Chondrocyte (in vitro differentiated cells): ENCODE data around the gene MATCAP1. TPM values are rescaled to one million over a fixed set of nuclear protein-coding genes. Genes with fewer than 3 reads are reported as not detected.

Experiments used
- DNase-seq: peaks from one replicate; pipeline ENCODE4 v3.0.0; 2021; ENCODE audit warnings: mixed read lengths, low spot score
- H3K27ac Mint-ChIP-seq: one replicate; pipeline ENCODE4 v1.8.0; 2021; ENCODE audit warnings: mild to moderate bottlenecking, moderate library complexity, mixed read lengths; ENCODE audit not compliant: unreplicated experiment
- H3K27me3 Mint-ChIP-seq: 2 replicates; pipeline ENCODE4 v1.8.0; 2021; ENCODE audit warnings: low read depth, mixed read lengths
- H3K36me3 Mint-ChIP-seq: 2 replicates; pipeline ENCODE4 v1.8.0; 2021; ENCODE audit warnings: low read depth, mixed read lengths
- H3K4me1 Mint-ChIP-seq: 2 replicates; pipeline ENCODE4 v1.8.0; 2021; ENCODE audit warnings: low read depth, mild to moderate bottlenecking, mixed read lengths
- H3K4me3 Mint-ChIP-seq: one replicate; pipeline ENCODE4 v1.8.0; 2021; ENCODE audit warnings: mild to moderate bottlenecking, moderate library complexity, mixed read lengths; ENCODE audit not compliant: unreplicated experiment
- H3K9me3 Mint-ChIP-seq: 2 replicates; pipeline ENCODE4 v1.8.0; 2021; ENCODE audit warnings: low read depth, mixed read lengths
- CTCF ChIP-seq: fragments of 200-600 bp; sonication (generic); IDR thresholded peaks from 2 replicates; pipeline ENCODE4 v1.5.0; 2021; ENCODE audit warnings: antibody characterized with exemption, mild to moderate bottlenecking, moderate library complexity
- total RNA-seq: library from RNA; stranded (reverse); gene quantifications from 3 replicates; pipeline ENCODE4 v1.2.1, GENCODE V29; 2021

Gene MATCAP1
- total RNA-seq, 1 donor from 2014 or later: 29.9 TPM

- no peaks in the 10 kb centered on the region for H3K9me3 Mint-ChIP-seq
- no peaks in the 10 kb centered on the region for H3K36me3 Mint-ChIP-seq
- H3K27me3 Mint-ChIP-seq: peaks cover 13% of the 10 kb centered on the region
- TF ChIP-seq CTCF: no peak
- H3K27ac Mint-ChIP-seq: no peak overlapping the region
- DNase-seq: no peak
- H3K4me1 Mint-ChIP-seq: peaks cover 33% of the 10 kb centered on the region
- H3K4me3 Mint-ChIP-seq: peak overlapping the region; percentile 46
These were observed 20.4 kb downstream of the MATCAP1 start for GRCh38 chr16:67163164-67163998.

- Mint-ChIP-seq H3K9me3 (no peaks in the 10 kb centered on the region), H3K27me3 (peaks cover 13% of the 10 kb centered on the region), H3K36me3 (no peaks in the 10 kb centered on the region), H3K4me3 (peak overlapping the region; percentile 12), H3K4me1 (peaks cover 31% of the 10 kb centered on the region), H3K27ac (no peak overlapping the region)
- DNase-seq: no peak
- TF ChIP-seq CTCF: no peak
These were observed 21.1 kb downstream of the MATCAP1 start for GRCh38 chr16:67162506-67163163.

- Mint-ChIP-seq H3K27ac (no peak overlapping the region), H3K27me3 (peaks cover 14% of the 10 kb centered on the region), H3K4me1 (peaks cover 31% of the 10 kb centered on the region), H3K9me3 (no peaks in the 10 kb centered on the region), H3K36me3 (no peaks in the 10 kb centered on the region), H3K4me3 (no peak overlapping the region)
- no peak for DNase-seq
- TF ChIP-seq CTCF: no peak
These were observed 22.1 kb downstream of the MATCAP1 start for GRCh38 chr16:67161595-67162058.

- no peak overlapping the region for H3K27ac Mint-ChIP-seq
- no peaks in the 10 kb centered on the region for H3K9me3 Mint-ChIP-seq
- TF ChIP-seq CTCF: no peak
- H3K36me3 Mint-ChIP-seq: no peaks in the 10 kb centered on the region
- peak overlapping the region; percentile 86 for H3K4me3 Mint-ChIP-seq
- H3K27me3 Mint-ChIP-seq: peaks cover 14% of the 10 kb centered on the region
- H3K4me1 Mint-ChIP-seq: peaks cover 24% of the 10 kb centered on the region
- no peak for DNase-seq
These were observed 24.8 kb downstream of the MATCAP1 start for GRCh38 chr16:67158637-67159600.
